Uterus (tissue), 4 donors: ENCODE results near the gene ACAP3. TPM values are rescaled to one million over a fixed set of nuclear protein-coding genes. Genes with fewer than 3 reads are reported as not detected.

Experiments
- DNase-seq, 2 donors: peaks; one replicate each; pipeline ENCODE4 v3.0.0-alpha.2; 2019 to 2020
- H3K27ac ChIP-seq, 2 donors: fragments of 200-600 bp; sonication (generic); 1 replicate in 1 of 2; 2 replicates in 1 of 2; pipeline ENCODE4 v1.5.1; 2016 to 2018
- H3K27me3 ChIP-seq, 2 donors: fragments of 200-600 bp; sonication (generic); one replicate each; pipeline ENCODE4 v1.5.1; 2018 to 2019; ENCODE audit warnings: control low read depth in 1 of 2
- H3K36me3 ChIP-seq, 2 donors: fragments of 200-600 bp; sonication (generic); one replicate each; pipeline ENCODE4 v1.5.1; 2019; ENCODE audit warnings: control low read depth in 1 of 2
- H3K4me1 ChIP-seq, 2 donors: fragments of 200-600 bp; sonication (generic); one replicate each; pipeline ENCODE4 v1.5.1; 2018 to 2019; ENCODE audit warnings: control low read depth in 1 of 2
- H3K4me3 ChIP-seq, 2 donors: fragments of 200-600 bp; sonication (generic); 1 replicate in 1 of 2; 2 replicates in 1 of 2; pipeline ENCODE4 v1.5.1; 2018 to 2019; ENCODE audit warnings: mild to moderate bottlenecking in 1 of 2
- H3K9me3 ChIP-seq, 2 donors: fragments of 200-600 bp; sonication (generic); one replicate each; pipeline ENCODE4 v1.5.1; 2019; ENCODE audit warnings: control low read depth in 1 of 2
- CTCF ChIP-seq, 4 experiments: fragments of 200-600 bp in 2 of 4; fragments of 450-650 bp in 2 of 4; sonication (generic) in 2 of 4; IDR thresholded peaks; one replicate each; pipeline ENCODE4 v1.5.1; 2016 to 2019; ENCODE audit warnings: antibody characterized with exemption in 4 of 4, mild to moderate bottlenecking in 2 of 4, moderate library complexity in 1 of 4
- POLR2A ChIP-seq, 2 donors: fragments of 450-650 bp; IDR thresholded peaks; one replicate each; pipeline ENCODE4 v1.6.1; 2016; ENCODE audit warnings: antibody characterized with exemption in 2 of 2, mild to moderate bottlenecking in 1 of 2, moderate library complexity in 1 of 2
- intact Hi-C: fragments of 100-400 bp; cut with DNase I; formaldehyde crosslinking; loops from one replicate; pipeline ENCODE4 v1.15.1; 2023; ENCODE audit warnings: low total_unique reads
- total RNA-seq, 4 donors: library from RNA; depleted of rRNA in 3 of 4; stranded (reverse); fragments of >200 nt in 3 of 4; gene quantifications; one replicate each; pipeline versions ENCODE4 v1.1.0 to v1.2.4, GENCODE V29; 2014 to 2023
- donor health status: DM: yes; HTN: yes; CAD: no.

Gene ACAP3
- total RNA-seq, 4 donors from 2014 or later = 11.2 to 98.5 (median 44.0) TPM

- intact Hi-C loops = no loop called here
- no peak for DNase-seq
- no peaks in the 10 kb centered on the region for H3K9me3 ChIP-seq
- H3K4me3 ChIP-seq = no peak overlapping the region
- H3K4me1 ChIP-seq = peaks cover 0 to 16% of the 10 kb centered on the region in 2 donors
- H3K27ac ChIP-seq = no peak overlapping the region
- no peaks in the 10 kb centered on the region for H3K27me3 ChIP-seq
- no peaks in the 10 kb centered on the region for H3K36me3 ChIP-seq
- TF ChIP-seq POLR2A (IDR thresholded peaks at IDR 0.05) (no peak), CTCF (IDR thresholded peaks at IDR 0.05) (no peak)
These were observed 20.2 kb downstream of the ACAP3 start for GRCh38 chr1:1287288-1288110.

- TF ChIP-seq CTCF (IDR thresholded peaks at IDR 0.05) (no peak), POLR2A (IDR thresholded peaks at IDR 0.05) (no peak)
- no peak for DNase-seq
- Histone ChIP-seq H3K4me3 (no peak overlapping the region), H3K9me3 (no peaks in the 10 kb centered on the region), H3K36me3 (no peaks in the 10 kb centered on the region), H3K27ac (no peak overlapping the region), H3K27me3 (no peaks in the 10 kb centered on the region), H3K4me1 (peaks cover 0 to 14% of the 10 kb centered on the region in 2 donors)
- intact Hi-C loops = no loop called here
These were observed 21.1 kb downstream of the ACAP3 start for GRCh38 chr1:1286313-1287261.

GRCh38 chr1:1285611-1286311 is 22.0 kb downstream of the ACAP3 start:
- H3K4me1 ChIP-seq = peaks cover 0 to 6% of the 10 kb centered on the region in 2 donors
- intact Hi-C loops = no loop called here
- no peak for DNase-seq
- H3K27ac ChIP-seq = no peak overlapping the region
- TF ChIP-seq CTCF (IDR thresholded peaks at IDR 0.05) (no peak), POLR2A (IDR thresholded peaks at IDR 0.05) (no peak)
- H3K9me3 ChIP-seq = no peaks in the 10 kb centered on the region
- H3K4me3 ChIP-seq = no peak overlapping the region
- no peaks in the 10 kb centered on the region for H3K36me3 ChIP-seq
- H3K27me3 ChIP-seq = no peaks in the 10 kb centered on the region

GRCh38 chr1:1285102-1285571 is 22.6 kb downstream of the ACAP3 start:
- Histone ChIP-seq H3K36me3 (no peaks in the 10 kb centered on the region), H3K4me3 (no peak overlapping the region)
- intact Hi-C loops = no loop called here

More at GRCh38 chr1:1285102-1285571, 22.6 kb downstream of the ACAP3 start:
- no peak for TF ChIP-seq CTCF (IDR thresholded peaks at IDR 0.05)
- no peak for TF ChIP-seq POLR2A (IDR thresholded peaks at IDR 0.05)
- no peak for DNase-seq
- H3K27me3 ChIP-seq = no peaks in the 10 kb centered on the region
- H3K27ac ChIP-seq = no peak overlapping the region
- H3K9me3 ChIP-seq = no peaks in the 10 kb centered on the region
- no peaks in the 10 kb centered on the region for H3K4me1 ChIP-seq
